HepG2 (cell line): ENCODE measurements around the gene FAM3B. TPM values are rescaled to one million over a fixed set of nuclear protein-coding genes. Genes with fewer than 3 reads are reported as not detected.

Source experiments
- ATAC-seq: fragments of 200-7000 bp; cut with Tn5 transposase; 3 replicates; pipeline ENCODE4 v1.9.1; 2020; ENCODE audit warnings: mild to moderate bottlenecking, moderate library complexity
- BruUV-seq: library from RNA; stranded (reverse); fragments of 400-500 nt; replicated peaks from 2 replicates; lab custom pipeline; 2021; lab: Mats Ljungman, UMichigan
- CTCF ChIA-PET: fragments of 300-600 bp; formaldehyde crosslinking; extraction: SDS; loops from one replicate; lab custom pipeline; 2021; ENCODE audit warnings: low total read pairs, inconsistent platforms, low intra/inter-chr PET ratio; lab: Yijun Ruan, JAX
- POLR2A ChIA-PET: fragments of 350-600 bp; sonication (Branson Sonifier 250); formaldehyde crosslinking; loops from one replicate; lab custom pipeline; 2020; ENCODE audit warnings: antibody characterized with exemption, inconsistent platforms; lab: Yijun Ruan, JAX
- DNase-seq: peaks from one replicate; pipeline ENCODE4 v3.0.0-alpha.2; 2015; ENCODE audit warnings: low spot score
- FAIRE-seq: peaks from 3 replicates; lab custom pipeline; 2011; peaks lifted over from hg19 to GRCh38; lab: Jason Lieb, UNC
- H2AFZ ChIP-seq: one replicate; pipeline ENCODE4 v1.6.1; 2011; ENCODE audit warnings: low read length, inconsistent platforms
- H3K27ac ChIP-seq: fragments of 300-600 bp; 3 replicates; pipeline ENCODE4 v1.8.0; 2011; ENCODE audit warnings: mixed run types, mild to moderate bottlenecking, mixed read lengths, low read length, inconsistent platforms; ENCODE audit not compliant: insufficient read depth; ENCODE audit errors: extremely low read length
- H3K27me3 ChIP-seq, 2 experiments: fragments of 200-600 bp in 1 of 2; 2 replicates in 1 of 2; 3 replicates in 1 of 2; pipeline versions ENCODE4 v1.6.0 to v1.8.0; 2011; ENCODE audit warnings: low read length in 2 of 2, mild to moderate bottlenecking in 2 of 2, moderate library complexity in 2 of 2, inconsistent platforms in 1 of 2; ENCODE audit not compliant: insufficient read depth in 2 of 2, control insufficient read depth in 1 of 2
- H3K36me3 ChIP-seq, 2 experiments: fragments of 200-600 bp in 1 of 2; replicated peaks in 1 of 2; 2 replicates in 1 of 2; 3 replicates in 1 of 2; pipeline versions ENCODE4 v1.5.1 to v1.8.0; 2011; ENCODE audit warnings: low read length in 2 of 2, inconsistent platforms in 1 of 2; ENCODE audit not compliant: insufficient read depth in 2 of 2, control insufficient read depth in 1 of 2
- H3K4me1 ChIP-seq: 2 replicates; pipeline ENCODE4 v1.5.1; 2012; ENCODE audit warnings: low read length, inconsistent platforms; ENCODE audit not compliant: insufficient read depth
- H3K4me2 ChIP-seq: 2 replicates; pipeline ENCODE4 v1.6.0; 2011; ENCODE audit warnings: low read depth, low read length, inconsistent platforms
- H3K4me3 ChIP-seq, 3 experiments: fragments of 200-600 bp in 1 of 3; sonication (generic), shearing (Covaris generic) in 1 of 3; replicated peaks in 1 of 3; 2 replicates each; pipeline ENCODE4 v1.5.1; 2011 to 2016; ENCODE audit warnings: low read length in 3 of 3, inconsistent platforms in 2 of 3, low read depth in 2 of 3, mild to moderate bottlenecking in 2 of 3, control low read depth in 1 of 3, mixed read lengths in 1 of 3; ENCODE audit not compliant: insufficient read depth in 1 of 3
- H3K79me2 ChIP-seq: one replicate; pipeline ENCODE4 v1.6.1; 2011; ENCODE audit warnings: low read length, inconsistent platforms; ENCODE audit not compliant: insufficient read depth
- H3K9ac ChIP-seq: 2 replicates; pipeline ENCODE4 v1.6.0; 2011; ENCODE audit warnings: mild to moderate bottlenecking, low read depth, low read length, inconsistent platforms; ENCODE audit not compliant: insufficient read depth
- H3K9me3 ChIP-seq: 2 replicates; pipeline ENCODE4 v1.5.1; 2012; ENCODE audit warnings: mild to moderate bottlenecking, low read length
- H4K20me1 ChIP-seq: 2 replicates; pipeline ENCODE4 v1.6.0; 2011; ENCODE audit warnings: inconsistent platforms, mild to moderate bottlenecking, low read length, moderate library complexity; ENCODE audit not compliant: insufficient read depth
- AGO2 ChIP-seq: fragments of 200-400 bp; formaldehyde crosslinking; optimal IDR thresholded peaks from 2 replicates; pipeline ENCODE3; 2017; ENCODE audit warnings: mild to moderate bottlenecking, low read depth, low read length, moderate library complexity
- ARNT ChIP-seq: fragments of 450-650 bp; IDR thresholded peaks from 2 replicates; pipeline ENCODE4 v1.6.1; 2017
- GABPA ChIP-seq, 2 experiments: IDR thresholded peaks; 2 replicates each; pipeline ENCODE4 v1.6.1; 2011 to 2016; ENCODE audit warnings: low read depth in 2 of 2, low read length in 1 of 2, missing biosample characterization in 1 of 2, missing genetic modification characterization in 1 of 2
- PCBP1 ChIP-seq: fragments of 200-400 bp; formaldehyde crosslinking; IDR thresholded peaks from 2 replicates; pipeline ENCODE4 v1.6.1; 2017; ENCODE audit warnings: mild to moderate bottlenecking, low read depth, low read length, borderline replicate concordance
- SOX6 ChIP-seq, 2 experiments: fragments of 450-650 bp in 1 of 2; sonication (generic) in 1 of 2; formaldehyde crosslinking in 1 of 2; IDR thresholded peaks; 2 replicates each; pipeline versions ENCODE4 v1.4.0 to v1.6.1; 2017 to 2020; ENCODE audit warnings: antibody characterized with exemption in 1 of 2, mild to moderate bottlenecking in 1 of 2, missing genetic modification reagents in 1 of 2
- TARDBP ChIP-seq: sonication (generic); formaldehyde crosslinking; IDR thresholded peaks from 2 replicates; pipeline ENCODE4 v1.8.0; 2022; ENCODE audit warnings: mild to moderate bottlenecking, missing genetic modification reagents
- YY1 ChIP-seq: IDR thresholded peaks from 2 replicates; pipeline ENCODE4 v1.6.1; 2011; ENCODE audit warnings: low read length, low read depth, moderate library complexity, mild to moderate bottlenecking; ENCODE audit not compliant: insufficient read depth, insufficient replicate concordance
- ZNF557 ChIP-seq: sonication (generic); formaldehyde crosslinking; IDR thresholded peaks from 2 replicates; pipeline ENCODE4 v1.4.0; 2020; ENCODE audit warnings: missing genetic modification reagents
- WGBS: methylation state at CpG from one replicate; pipeline ENCODE4 v1.1.6; 2017; ENCODE audit warnings: low lambda C conversion rate; 5-methylcytosine and 5-hydroxymethylcytosine counted together
- in situ Hi-C: cut with HindIII; loops from 2 replicates; pipeline ENCODE4 v1.10.0; 2017; ENCODE audit warnings: low pct_unique_long_range_greater_than_20kb; ENCODE audit not compliant: extremely low pct_ligation_motif_present
- intact Hi-C: fragments of 100-400 bp; cut with micrococcal nuclease; formaldehyde crosslinking; loops from one replicate; pipeline ENCODE4 v1.10.0; 2022; ENCODE audit not compliant: unreplicated experiment
- polyA plus RNA-seq, 8 experiments: library from polyadenylated mRNA; depleted of rRNA in 3 of 8; stranded (reverse) in 7 of 8; unstranded in 1 of 8; fragments of >200 nt; fragmentation: Illumina TruSeq in 4 of 8; extraction: Trizol in 4 of 8; gene quantifications; 2 replicates each; pipeline versions ENCODE4 v1.2.1 to v1.2.3, GENCODE V29; 2011 to 2016; ENCODE audit warnings: low read depth in 4 of 8, missing spikeins in 1 of 8, mixed read lengths in 1 of 8; ENCODE audit not compliant: insufficient read depth in 1 of 8
- total RNA-seq, 5 experiments: library from RNA; depleted of rRNA; stranded (reverse); fragments of >200 nt; fragmentation: Illumina TruSeq; extraction: Trizol; gene quantifications; 2 replicates each; pipeline ENCODE4 v1.2.3, GENCODE V29; 2016; ENCODE audit warnings: low read depth in 1 of 5
- TF ChIP-seq, protein P1 (sequence below): sonication (generic); formaldehyde crosslinking; IDR thresholded peaks from 2 replicates; pipeline ENCODE4 v1.4.0; 2020; ENCODE audit warnings: missing genetic modification reagents
- TF ChIP-seq, protein P2 (sequence below): IDR thresholded peaks from 2 replicates; pipeline ENCODE4 v1.6.1; 2012; ENCODE audit warnings: low read depth, low read length, improper control_type of control experiment

The FAM3B gene
- total and polyA plus RNA-seq, 2 of the 13 experiments (the other 11 are each of a cell fraction or from before 2014, with no cell fraction given), result 46.5 to 62.0 TPM

DNA sequence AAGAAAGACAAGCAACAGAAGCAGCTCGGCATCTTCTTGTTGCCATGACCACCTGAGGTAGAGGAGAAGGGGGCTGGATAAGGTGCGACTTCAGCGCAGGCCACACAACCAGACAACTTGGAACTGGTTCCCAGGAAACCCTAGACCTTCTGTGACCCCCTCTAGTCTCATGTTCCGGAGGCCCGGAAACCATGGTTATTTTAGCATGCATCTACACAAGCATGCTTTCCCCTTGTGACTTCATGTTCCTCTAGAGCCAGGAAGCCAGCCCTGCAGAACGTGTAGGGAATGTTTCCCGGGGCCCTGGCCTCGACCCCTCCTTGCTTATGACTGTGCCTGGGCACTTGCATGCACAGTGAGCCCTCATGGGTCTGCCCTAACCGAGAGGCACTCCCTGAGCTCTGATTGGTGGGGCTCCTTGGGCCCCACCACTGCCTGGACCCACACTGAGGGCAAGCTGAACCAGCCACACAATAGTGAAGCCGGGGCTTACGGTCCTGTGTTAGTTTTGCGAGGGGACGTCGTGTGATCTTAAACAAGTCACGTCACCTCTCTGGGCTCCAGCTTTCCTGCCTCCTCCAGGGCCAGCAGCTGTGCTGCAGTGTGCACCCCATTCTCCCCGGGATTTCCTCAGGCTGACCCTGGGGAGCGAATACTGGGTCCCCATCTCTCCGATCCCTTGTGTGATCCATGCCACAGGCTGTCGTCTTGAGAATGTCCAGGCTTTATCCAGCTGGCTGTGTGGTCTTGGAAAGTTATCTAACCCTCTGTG, 33.2 kb downstream of the FAM3B start:
- Histone ChIP-seq H3K9ac (no peak overlapping the region), H2AFZ (no peak overlapping the region), H3K36me3 (peaks cover 20 to 48% of the 10 kb centered on the region in 2 experiments), H3K4me1 (no peaks in the 10 kb centered on the region), H3K27me3 (no peaks in the 10 kb centered on the region), H3K4me3 (no peak overlapping the region), H3K4me2 (no peak overlapping the region), H3K9me3 (no peaks in the 10 kb centered on the region), H3K27ac (no peak overlapping the region), H3K79me2 (no peaks in the 10 kb centered on the region), H4K20me1 (no peaks in the 10 kb centered on the region)
- ATAC-seq, result peak; percentile 31; the same call in 1 of the 3 replicates
- intact Hi-C loops (no loop called here), in situ Hi-C loops (no loop called here)
- DNase-seq, result no peak
- ChIA-PET POLR2A (no interaction called here), CTCF (no interaction called here)
- WGBS, result 94% methylated on average over 13 of the region's 19 CpGs
- no peak for FAIRE-seq
- no peak for TF ChIP-seq ZNF557 (CRISPR knock-in tag)
- peak; percentile 22 for TF ChIP-seq AGO2
- BruUV-seq, result no TSS peak

DNA sequence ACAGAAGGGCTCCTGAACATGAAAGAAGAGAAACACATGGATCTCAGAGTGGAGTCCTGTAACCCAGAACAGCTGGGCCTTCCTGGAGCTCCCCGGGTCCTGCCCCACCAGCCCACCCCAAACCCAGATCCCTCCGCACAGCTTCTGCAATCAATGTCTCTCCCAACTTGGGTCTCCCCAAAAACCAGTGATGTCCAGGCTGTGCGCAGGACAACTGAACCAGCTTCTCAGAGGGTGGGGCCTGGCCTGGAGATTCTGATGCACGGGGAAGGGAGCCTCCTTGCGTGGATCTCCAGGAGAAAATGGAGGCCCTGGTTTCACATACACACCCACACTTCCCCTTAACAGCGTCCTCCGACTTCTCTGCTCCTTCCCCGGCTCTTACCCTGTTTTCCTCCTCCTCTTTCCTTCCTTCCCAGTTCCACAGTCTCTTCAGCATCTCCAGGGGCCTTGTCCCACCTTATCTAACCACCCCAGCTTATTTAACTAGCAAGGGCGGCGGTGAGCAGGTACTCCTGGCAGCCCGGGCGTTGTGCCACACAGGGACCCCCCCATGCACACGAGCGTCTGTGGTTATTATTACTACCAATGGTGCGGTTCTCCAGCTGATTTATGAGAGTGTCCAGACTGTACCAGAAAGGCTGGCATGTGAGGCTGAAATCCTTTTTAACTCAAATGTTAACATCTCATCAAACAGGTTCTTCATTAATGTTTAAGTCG, 34.0 kb downstream of the FAM3B start:
- H3K4me3 ChIP-seq, result no peak overlapping the region
- intact Hi-C loops (no loop called here), in situ Hi-C loops (no loop called here)
- no peak overlapping the region for H3K9ac ChIP-seq
- DNase-seq (no peak), FAIRE-seq (no peak), ATAC-seq (no peak)
- H2AFZ ChIP-seq, result no peak overlapping the region
- no peaks in the 10 kb centered on the region for H3K27me3 ChIP-seq
- ChIA-PET POLR2A (interaction anchor here (1.5 kb wide), 1 partner anchor 27 kb away, joined by 3 read pairs; no protein-coding TSS in a partner anchor), CTCF (no interaction called here)
- WGBS, result 97% methylated on average over 15 of the region's 16 CpGs
- H4K20me1 ChIP-seq, result no peaks in the 10 kb centered on the region
- H3K36me3 ChIP-seq, result peaks cover 20 to 46% of the 10 kb centered on the region in 2 experiments
- H3K9me3 ChIP-seq, result no peaks in the 10 kb centered on the region
- H3K27ac ChIP-seq, result no peak overlapping the region
- no peaks in the 10 kb centered on the region for H3K79me2 ChIP-seq
- no peaks in the 10 kb centered on the region for H3K4me1 ChIP-seq
- BruUV-seq, result no TSS peak
- no peak overlapping the region for H3K4me2 ChIP-seq
- TF ChIP-seq GABPA (IDR thresholded peaks at IDR 0.05; ENCODE audit: low read depth, low read length) (no peak), GABPA (CRISPR knock-in tag; IDR thresholded peaks at IDR 0.05; ENCODE audit: low read depth) (no peak), SOX6 (IDR thresholded peaks at IDR 0.05) (no peak), SOX6 (CRISPR knock-in tag; IDR thresholded peaks at IDR 0.05) (no peak), PCBP1 (no peak), YY1 (no peak), TARDBP (no peak), ARNT (no peak)
- TF ChIP-seq, protein P1, sequence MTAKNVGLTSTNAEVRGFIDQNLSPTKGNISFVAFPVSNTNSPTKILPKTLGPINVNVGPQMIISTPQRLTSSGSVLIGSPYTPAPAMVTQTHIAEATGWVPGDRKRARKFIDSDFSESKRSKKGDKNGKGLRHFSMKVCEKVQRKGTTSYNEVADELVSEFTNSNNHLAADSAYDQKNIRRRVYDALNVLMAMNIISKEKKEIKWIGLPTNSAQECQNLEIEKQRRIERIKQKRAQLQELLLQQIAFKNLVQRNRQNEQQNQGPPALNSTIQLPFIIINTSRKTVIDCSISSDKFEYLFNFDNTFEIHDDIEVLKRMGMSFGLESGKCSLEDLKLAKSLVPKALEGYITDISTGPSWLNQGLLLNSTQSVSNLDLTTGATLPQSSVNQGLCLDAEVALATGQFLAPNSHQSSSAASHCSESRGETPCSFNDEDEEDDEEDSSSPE (CRISPR knock-in tag), result no peak
- TF ChIP-seq, protein P2, sequence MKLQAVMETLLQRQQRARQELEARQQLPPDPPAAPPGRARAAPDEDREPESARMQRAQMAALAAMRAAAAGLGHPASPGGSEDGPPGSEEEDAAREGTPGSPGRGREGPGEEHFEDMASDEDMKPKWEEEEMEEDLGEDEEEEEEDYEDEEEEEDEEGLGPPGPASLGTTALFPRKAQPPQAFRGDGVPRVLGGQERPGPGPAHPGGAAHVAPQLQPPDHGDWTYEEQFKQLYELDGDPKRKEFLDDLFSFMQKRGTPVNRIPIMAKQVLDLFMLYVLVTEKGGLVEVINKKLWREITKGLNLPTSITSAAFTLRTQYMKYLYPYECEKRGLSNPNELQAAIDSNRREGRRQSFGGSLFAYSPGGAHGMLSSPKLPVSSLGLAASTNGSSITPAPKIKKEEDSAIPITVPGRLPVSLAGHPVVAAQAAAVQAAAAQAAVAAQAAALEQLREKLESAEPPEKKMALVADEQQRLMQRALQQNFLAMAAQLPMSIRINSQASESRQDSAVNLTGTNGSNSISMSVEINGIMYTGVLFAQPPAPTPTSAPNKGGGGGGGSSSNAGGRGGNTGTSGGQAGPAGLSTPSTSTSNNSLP, result no peak
